NCI-H1092 (cell line): ENCODE data around the gene CTSH.

Experiments used
- DNase-seq: peaks from one replicate; lab custom pipeline; 2025; lab: John Stamatoyannopoulos, UW

CTSH gene

GRCh38 chr15:78977591-78978347 is 32.9 kb upstream of the CTSH start:
- no peak for DNase-seq

- no peak for DNase-seq
Measured at GRCh38 chr15:78977091-78977571, 32.3 kb upstream of the CTSH start.

GRCh38 chr15:78976691-78977090 is 31.8 kb upstream of the CTSH start:
- DNase-seq, result no peak

GRCh38 chr15:78974272-78974918 is 29.5 kb upstream of the CTSH start:
- no peak for DNase-seq

- no peak for DNase-seq
Measured at GRCh38 chr15:78969687-78970349, 25.0 kb upstream of the CTSH start.

GRCh38 chr15:78968539-78969271 is 23.9 kb upstream of the CTSH start:
- DNase-seq, result no peak

GRCh38 chr15:78968114-78968513 is 23.3 kb upstream of the CTSH start:
- no peak for DNase-seq

GRCh38 chr15:78960308-78960707 is 15.5 kb upstream of the CTSH start:
- DNase-seq, result no peak

- DNase-seq, result no peak
Measured at GRCh38 chr15:78959360-78959759, 14.5 kb upstream of the CTSH start.

- DNase-seq, result no peak
Measured at GRCh38 chr15:78957416-78958093, 12.7 kb upstream of the CTSH start.

GRCh38 chr15:78956937-78957336 is 12.1 kb upstream of the CTSH start:
- no peak for DNase-seq

GRCh38 chr15:78955355-78955754 is 10.5 kb upstream of the CTSH start:
- DNase-seq, result no peak

- DNase-seq, result no peak
Measured at GRCh38 chr15:78951841-78952238, 7.0 kb upstream of the CTSH start.

GRCh38 chr15:78950902-78951840 is 6.3 kb upstream of the CTSH start:
- no peak for DNase-seq

GRCh38 chr15:78950343-78950742 is 5.5 kb upstream of the CTSH start:
- no peak for DNase-seq

- DNase-seq, result no peak
Measured at GRCh38 chr15:78949461-78949860, 4.6 kb upstream of the CTSH start.

GRCh38 chr15:78947506-78947905 is 2.7 kb upstream of the CTSH start:
- DNase-seq, result no peak

- no peak for DNase-seq
Measured at GRCh38 chr15:78946493-78946892, 1.6 kb upstream of the CTSH start.

GRCh38 chr15:78944202-78944625 is 632 bp downstream of the CTSH start:
- DNase-seq, result no peak

- DNase-seq, result no peak
Measured at GRCh38 chr15:78943692-78944091, 1.2 kb downstream of the CTSH start.

- no peak for DNase-seq
Measured at GRCh38 chr15:78942741-78943140, 2.1 kb downstream of the CTSH start.
